LNCAP (cell line): ENCODE data around the gene HSPA4L.

ENCODE experiments used
- TF ChIP-seq, protein P1 (sequence below): fragments of 450-650 bp; IDR thresholded peaks from 2 replicates; pipeline ENCODE4 v1.5.1; 2017; ENCODE audit warnings: mild to moderate bottlenecking

The HSPA4L gene

DNA sequence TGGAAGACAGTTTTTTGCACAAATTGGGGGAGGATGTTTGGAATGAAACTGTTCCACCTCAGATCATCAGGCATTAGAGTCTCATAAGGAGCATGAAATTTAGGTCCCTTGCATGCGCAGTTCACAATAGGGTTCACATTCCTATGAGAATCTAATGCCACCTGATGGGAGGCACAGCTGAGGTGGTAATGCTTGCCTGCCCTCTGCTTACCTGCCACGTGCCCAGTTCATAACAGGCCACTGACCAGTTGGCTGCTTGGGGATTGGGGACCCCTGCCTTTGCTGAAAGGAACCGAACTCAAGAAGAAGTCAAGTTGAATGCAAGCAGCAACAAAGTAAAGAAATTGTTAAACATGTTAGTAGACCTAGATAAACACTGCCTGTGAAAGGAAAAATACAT is 4.6 kb upstream of the HSPA4L start:
- TF ChIP-seq, protein P1, sequence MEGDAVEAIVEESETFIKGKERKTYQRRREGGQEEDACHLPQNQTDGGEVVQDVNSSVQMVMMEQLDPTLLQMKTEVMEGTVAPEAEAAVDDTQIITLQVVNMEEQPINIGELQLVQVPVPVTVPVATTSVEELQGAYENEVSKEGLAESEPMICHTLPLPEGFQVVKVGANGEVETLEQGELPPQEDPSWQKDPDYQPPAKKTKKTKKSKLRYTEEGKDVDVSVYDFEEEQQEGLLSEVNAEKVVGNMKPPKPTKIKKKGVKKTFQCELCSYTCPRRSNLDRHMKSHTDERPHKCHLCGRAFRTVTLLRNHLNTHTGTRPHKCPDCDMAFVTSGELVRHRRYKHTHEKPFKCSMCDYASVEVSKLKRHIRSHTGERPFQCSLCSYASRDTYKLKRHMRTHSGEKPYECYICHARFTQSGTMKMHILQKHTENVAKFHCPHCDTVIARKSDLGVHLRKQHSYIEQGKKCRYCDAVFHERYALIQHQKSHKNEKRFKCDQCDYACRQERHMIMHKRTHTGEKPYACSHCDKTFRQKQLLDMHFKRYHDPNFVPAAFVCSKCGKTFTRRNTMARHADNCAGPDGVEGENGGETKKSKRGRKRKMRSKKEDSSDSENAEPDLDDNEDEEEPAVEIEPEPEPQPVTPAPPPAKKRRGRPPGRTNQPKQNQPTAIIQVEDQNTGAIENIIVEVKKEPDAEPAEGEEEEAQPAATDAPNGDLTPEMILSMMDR = no peak

GRCh38 chr4:127778102-127778501 is 4.0 kb upstream of the HSPA4L start:
- TF ChIP-seq, protein P1 = no peak

GRCh38 chr4:127780598-127780997 is 1.5 kb upstream of the HSPA4L start:
- TF ChIP-seq, protein P1 = no peak

DNA sequence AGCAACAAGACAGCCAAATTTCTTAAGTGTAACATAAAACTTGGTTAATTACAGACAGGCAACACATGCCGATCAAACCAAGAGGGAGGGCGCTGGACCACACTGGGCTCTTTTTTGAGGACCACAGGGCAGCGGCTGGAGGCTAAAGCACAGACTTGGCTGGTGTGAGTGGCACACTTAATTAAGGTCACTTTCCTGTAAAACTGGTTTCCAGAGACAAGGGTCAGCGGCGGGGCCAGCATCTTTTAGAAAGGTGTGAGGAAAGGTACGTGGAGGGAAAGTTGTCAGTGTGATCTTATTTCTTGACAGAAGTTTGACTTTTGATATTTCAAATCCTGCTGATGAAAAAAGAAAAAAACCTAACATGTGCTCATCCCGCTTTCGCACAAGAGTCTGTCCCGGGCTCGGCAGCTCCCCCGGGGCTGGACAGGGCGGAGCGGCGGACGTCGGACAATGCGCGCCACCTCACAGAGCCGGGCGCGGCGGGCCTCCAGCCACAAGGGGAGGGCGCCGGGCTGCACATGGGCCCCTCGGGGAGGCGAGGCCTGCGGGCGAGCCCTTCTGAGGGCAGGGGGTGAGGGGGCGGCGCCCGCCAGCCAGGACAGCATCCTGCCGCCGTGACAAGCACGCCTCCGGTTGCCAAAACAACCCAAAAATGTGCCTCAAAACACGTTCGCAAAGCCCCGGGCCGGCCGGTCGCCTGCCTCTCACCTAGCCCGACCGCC is 660 bp upstream of the HSPA4L start:
- TF ChIP-seq, protein P1 = no peak

GRCh38 chr4:127782025-127782274 is 172 bp upstream of the HSPA4L start:
- TF ChIP-seq, protein P1 = no peak

- TF ChIP-seq, protein P1 = no peak
Measured at GRCh38 chr4:127783026-127783769, 1.1 kb downstream of the HSPA4L start.

- TF ChIP-seq, protein P1 = no peak
Measured at GRCh38 chr4:127783955-127784770, 2.0 kb downstream of the HSPA4L start.
